Measurements from ENCODE around the gene TCL1B.
"Not testable (repeated sequence)": the region's sequence is repeated elsewhere in the genome, so short reads cannot be mapped to it uniquely, and the experiment has no call there.

Gene TCL1B

GRCh38 chr14:95685978-95686922 lies at the start of gene TCL1B:
Gene TCL1B (plus strand): TSS chr14:95686426. CDS start chr14:95686468, 42 bp downstream.
- no peak for DNase-seq

- no peak for DNase-seq
Measured at GRCh38 chr14:95644981-95645380, 41.2 kb upstream of the TCL1B start.

GRCh38 chr14:95645389-95645996 lies 40.7 kb upstream of the TCL1B start:
- DNase-seq, result no peak

GRCh38 chr14:95647926-95648325 lies 38.3 kb upstream of the TCL1B start:
- no peak for DNase-seq

GRCh38 chr14:95649230-95649629 lies 37.0 kb upstream of the TCL1B start:
- DNase-seq, result no peak

- no peak for DNase-seq
Measured at GRCh38 chr14:95651028-95651427, 35.2 kb upstream of the TCL1B start.

GRCh38 chr14:95651821-95652583 lies 34.2 kb upstream of the TCL1B start:
- DNase-seq, result no peak

GRCh38 chr14:95652690-95653089 lies 33.5 kb upstream of the TCL1B start:
- no peak for DNase-seq

- no peak for DNase-seq
Measured at GRCh38 chr14:95655461-95655860, 30.8 kb upstream of the TCL1B start.

- no peak for DNase-seq
Measured at GRCh38 chr14:95656634-95657033, 29.6 kb upstream of the TCL1B start.

- no peak for DNase-seq
Measured at GRCh38 chr14:95657454-95657853, 28.8 kb upstream of the TCL1B start.

- no peak for DNase-seq
Measured at GRCh38 chr14:95659293-95659989, 26.8 kb upstream of the TCL1B start.

- DNase-seq, result no peak
Measured at GRCh38 chr14:95659990-95660385, 26.2 kb upstream of the TCL1B start.

- DNase-seq, result no peak
Measured at GRCh38 chr14:95660651-95661515, 25.3 kb upstream of the TCL1B start.

- DNase-seq, result no peak
Measured at GRCh38 chr14:95662376-95663186, 23.6 kb upstream of the TCL1B start.

GRCh38 chr14:95663226-95663797 lies 22.9 kb upstream of the TCL1B start:
- no peak for DNase-seq

GRCh38 chr14:95664066-95664465 lies 22.2 kb upstream of the TCL1B start:
- DNase-seq, result no peak

- DNase-seq, result no peak
Measured at GRCh38 chr14:95664546-95664945, 21.7 kb upstream of the TCL1B start.

- not testable (repeated sequence) for DNase-seq
Measured at GRCh38 chr14:95665530-95665929, 20.7 kb upstream of the TCL1B start.

- DNase-seq, result no peak
Measured at GRCh38 chr14:95666450-95666849, 19.8 kb upstream of the TCL1B start.

All from activated CD4-positive, alpha-beta T cell treated with anti-CD3 and anti-CD28 coated beads for 48 hours (primary cell).